ENCODE measurements around the gene SFR1. TPM values are rescaled to one million over a fixed set of nuclear protein-coding genes. Genes with fewer than 3 reads are reported as not detected.

The SFR1 gene
- polyA plus RNA-seq, 3 donors, result 6.4 to 18.1 (median 16.9) TPM

DNA sequence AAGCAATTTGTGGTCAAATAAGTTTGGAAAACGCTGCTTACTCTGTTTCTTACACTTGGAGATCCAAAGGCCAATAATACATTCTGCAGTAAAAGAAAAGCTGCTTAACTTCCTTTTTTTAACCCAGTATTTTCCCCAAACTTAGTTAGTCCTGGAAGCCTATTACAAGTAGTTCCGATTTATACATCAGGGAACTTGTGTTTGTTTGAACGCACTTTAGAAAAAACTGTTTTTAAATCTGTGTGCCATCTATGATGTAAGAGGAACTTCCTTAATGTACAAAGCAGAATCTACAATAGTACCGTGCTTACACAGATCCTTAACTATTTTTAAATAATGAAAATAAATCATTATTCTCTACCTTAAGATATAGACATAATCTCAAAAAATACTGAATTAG, 23.0 kb downstream of the SFR1 start:
- Histone ChIP-seq H3K79me2 (ENCODE audit: insufficient read depth, low read length) (no peaks in the 10 kb centered on the region), H3K9ac (ENCODE audit: insufficient read depth, low read length, poor library complexity, severe bottlenecking) (no peak overlapping the region), H3K9me3 (replicated peaks in 1 of 2; ENCODE audit: control insufficient read depth in 1 of 2, insufficient read depth in 1 of 2, low read length in 2 of 2) (no peaks in the 10 kb centered on the region), H3K4me3 (replicated peaks in 1 of 3; ENCODE audit: low read depth in 2 of 3, low read length in 3 of 3) (no peak overlapping the region), H4K20me1 (ENCODE audit: insufficient read depth, low read length) (no peaks in the 10 kb centered on the region), H3K27me3 (ENCODE audit: control insufficient read depth in 2 of 2, insufficient read depth in 2 of 2, low read length in 2 of 2) (peaks cover 0 to 10% of the 10 kb centered on the region in 2 donors), H3K4me2 (replicated peaks; ENCODE audit: extremely low read depth, low read length, poor library complexity, severe bottlenecking) (peak overlapping the region; percentile 16), H3K36me3 (replicated peaks in 1 of 2; ENCODE audit: control insufficient read depth in 1 of 2, insufficient read depth in 2 of 2, low read length in 2 of 2) (no peaks in the 10 kb centered on the region), H3K27ac (ENCODE audit: low read depth in 1 of 2, low read length in 2 of 2) (no peak overlapping the region), H3K4me1 (ENCODE audit: control insufficient read depth in 1 of 2, insufficient read depth in 2 of 2, low read length in 2 of 2) (peaks cover 3 to 8% of the 10 kb centered on the region in 2 donors), H2AFZ (ENCODE audit: insufficient read depth, low read depth, low read length, poor library complexity, severe bottlenecking) (no peak overlapping the region)
- H3K27me3 Mint-ChIP-seq (ENCODE audit: low read depth in 3 of 3), result peaks cover 2 to 7% (median 2%) of the 10 kb centered on the region in 3 donors
- H3K9me3 Mint-ChIP-seq, result no peaks in the 10 kb centered on the region
- H3K27ac Mint-ChIP-seq, result peak overlapping the region in 3 of 7 donors; percentile 2 to 41 (median 40)
- intact Hi-C loops (cut with micrococcal nuclease), result no loop called here
- peak; percentile 34 to 69 (median 51) for DNase-seq
- no peaks in the 10 kb centered on the region for H3K36me3 Mint-ChIP-seq
- WGBS (ENCODE audit: insufficient coverage), result no CpG with 5 or more reads among the region's 4 CpGs
- no peak overlapping the region for H3K4me3 Mint-ChIP-seq
- peaks cover 15% of the 10 kb centered on the region for H3K4me1 Mint-ChIP-seq
- TF ChIP-seq CTCF (IDR thresholded peaks at IDR 0.05), result no peak

GRCh38 chr10:104146882-104147281, 24.9 kb downstream of the SFR1 start:
- H3K9ac ChIP-seq (ENCODE audit: insufficient read depth, low read length, poor library complexity, severe bottlenecking), result no peak overlapping the region
- no peaks in the 10 kb centered on the region for H3K79me2 ChIP-seq (ENCODE audit: insufficient read depth, low read length)
- H3K4me3 Mint-ChIP-seq, result no peak overlapping the region
- peaks cover 5 to 9% (median 7%) of the 10 kb centered on the region in 7 donors for H3K9me3 Mint-ChIP-seq
- no peak overlapping the region for H3K4me2 ChIP-seq (replicated peaks; ENCODE audit: extremely low read depth, low read length, poor library complexity, severe bottlenecking)
- no peak for TF ChIP-seq CTCF (IDR thresholded peaks at IDR 0.05)
- peaks cover 0 to 5% of the 10 kb centered on the region in 2 donors for H3K9me3 ChIP-seq (replicated peaks in 1 of 2; ENCODE audit: control insufficient read depth in 1 of 2, insufficient read depth in 1 of 2, low read length in 2 of 2)
- no peaks in the 10 kb centered on the region for H3K36me3 Mint-ChIP-seq
- H4K20me1 ChIP-seq (ENCODE audit: insufficient read depth, low read length), result no peaks in the 10 kb centered on the region
- no peak overlapping the region for H2AFZ ChIP-seq (ENCODE audit: insufficient read depth, low read depth, low read length, poor library complexity, severe bottlenecking)
- no peak for DNase-seq
- peaks cover 0 to 7% (median 2%) of the 10 kb centered on the region in 3 donors for H3K27me3 Mint-ChIP-seq (ENCODE audit: low read depth in 3 of 3)
- peaks cover 3 to 8% of the 10 kb centered on the region in 2 donors for H3K4me1 ChIP-seq (ENCODE audit: control insufficient read depth in 1 of 2, insufficient read depth in 2 of 2, low read length in 2 of 2)
- H3K27ac Mint-ChIP-seq, result no peak overlapping the region
- 88% methylated on average over 1 of the region's 1 CpG for WGBS (ENCODE audit: insufficient coverage)
- intact Hi-C loops (cut with micrococcal nuclease), result no loop called here
- H3K27me3 ChIP-seq (ENCODE audit: control insufficient read depth in 2 of 2, insufficient read depth in 2 of 2, low read length in 2 of 2), result peaks cover 0 to 10% of the 10 kb centered on the region in 2 donors
- H3K36me3 ChIP-seq (replicated peaks in 1 of 2; ENCODE audit: control insufficient read depth in 1 of 2, insufficient read depth in 2 of 2, low read length in 2 of 2), result no peaks in the 10 kb centered on the region
- no peak overlapping the region for H3K27ac ChIP-seq (ENCODE audit: low read depth in 1 of 2, low read length in 2 of 2)
- H3K4me3 ChIP-seq (replicated peaks in 1 of 3; ENCODE audit: low read depth in 2 of 3, low read length in 3 of 3), result no peak overlapping the region
- peaks cover 15% of the 10 kb centered on the region for H3K4me1 Mint-ChIP-seq
